Small intestine (tissue), 7 donors: ENCODE measurements around the gene ADAMTSL1. TPM values are rescaled to one million over a fixed set of nuclear protein-coding genes. Genes with fewer than 3 reads are reported as not detected.

Experiments used
- DNase-seq, 2 donors: peaks; one replicate each; pipeline versions ENCODE4 v3.0.0 to v3.0.0-alpha.2; 2013
- FAIRE-seq: peaks from 2 replicates; lab custom pipeline; 2012; peaks lifted over from hg19 to GRCh38; lab: Jason Lieb, UNC
- H3K27ac ChIP-seq, 3 donors: one replicate each; pipeline ENCODE4 v1.5.1; 2013; ENCODE audit warnings: low read length in 2 of 3, mild to moderate bottlenecking in 2 of 3, control low read depth in 1 of 3, inconsistent platforms in 1 of 3, low read depth in 1 of 3, moderate library complexity in 1 of 3
- H3K27me3 ChIP-seq, 3 donors: one replicate each; pipeline ENCODE4 v1.6.1; 2013; ENCODE audit warnings: low read length in 3 of 3, inconsistent platforms in 1 of 3; ENCODE audit not compliant: control insufficient read depth in 3 of 3, insufficient read depth in 3 of 3
- H3K36me3 ChIP-seq, 3 donors: one replicate each; pipeline ENCODE4 v1.6.1; 2013; ENCODE audit warnings: low read length in 3 of 3, inconsistent platforms in 1 of 3, low read depth in 1 of 3, mild to moderate bottlenecking in 1 of 3, moderate library complexity in 1 of 3; ENCODE audit not compliant: control insufficient read depth in 3 of 3, insufficient read depth in 2 of 3
- H3K4me1 ChIP-seq, 3 donors: one replicate each; pipeline ENCODE4 v1.6.1; 2013; ENCODE audit warnings: low read length in 2 of 3, inconsistent platforms in 1 of 3, low read depth in 1 of 3, mild to moderate bottlenecking in 1 of 3, moderate library complexity in 1 of 3; ENCODE audit not compliant: control insufficient read depth in 3 of 3, insufficient read depth in 2 of 3
- H3K4me3 ChIP-seq, 3 donors: one replicate each; pipeline ENCODE4 v1.5.1; 2013; ENCODE audit warnings: low read length in 3 of 3, control low read depth in 1 of 3, inconsistent platforms in 1 of 3, low read depth in 1 of 3, mild to moderate bottlenecking in 1 of 3, moderate library complexity in 1 of 3
- H3K9me3 ChIP-seq, 2 donors: one replicate each; pipeline ENCODE4 v1.6.1; 2013; ENCODE audit warnings: low read depth in 1 of 2, low read length in 1 of 2; ENCODE audit not compliant: control insufficient read depth in 2 of 2, insufficient read depth in 1 of 2
- WGBS, 3 donors: extraction: QIAGEN DNeasy Blood & Tissue Kit; methylation state at CpG; one replicate each; pipeline ENCODE4 v1.1.7; 2013; 5-methylcytosine and 5-hydroxymethylcytosine counted together
- polyA plus RNA-seq, 4 donors: library from polyadenylated mRNA; stranded (reverse) in 3 of 4; unstranded in 1 of 4; fragments of 200-250 nt in 3 of 4; fragments of 120-200 nt in 1 of 4; gene quantifications; one replicate each; pipeline versions ENCODE4 v1.2.1 to v1.2.3, GENCODE V29; 2013
- donor health status: healthy with polysubstance abuse.
- donor health status: control.
- donor health status: control.
- donor health status: Bipolar disorder and iron deficiency.
- donor health status: healthy.

Gene ADAMTSL1
- polyA plus RNA-seq, 4 donors, result 0.97 to 1.6 TPM; not detected in 2

DNA sequence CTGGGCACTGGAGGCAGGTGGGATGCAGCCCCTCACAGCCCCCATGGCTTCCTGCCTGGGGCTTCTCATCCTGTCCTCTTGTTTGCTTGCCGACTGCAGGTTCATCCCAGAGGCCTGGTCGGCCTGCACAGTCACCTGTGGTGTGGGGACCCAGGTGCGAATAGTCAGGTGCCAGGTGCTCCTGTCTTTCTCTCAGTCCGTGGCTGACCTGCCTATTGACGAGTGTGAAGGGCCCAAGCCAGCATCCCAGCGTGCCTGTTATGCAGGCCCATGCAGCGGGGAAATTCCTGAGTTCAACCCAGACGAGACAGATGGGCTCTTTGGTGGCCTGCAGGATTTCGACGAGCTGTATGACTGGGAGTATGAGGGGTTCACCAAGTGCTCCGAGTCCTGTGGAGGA is 232.7 kb downstream of the ADAMTSL1 start:
- Histone ChIP-seq H3K4me1 (no peaks in the 10 kb centered on the region), H3K9me3 (no peaks in the 10 kb centered on the region), H3K4me3 (no peak overlapping the region), H3K27ac (no peak overlapping the region), H3K36me3 (no peaks in the 10 kb centered on the region), H3K27me3 (peaks cover 0 to 2% (median 0%) of the 10 kb centered on the region in 3 donors)
- DNase-seq, result no peak
- no peak for FAIRE-seq
- WGBS, 3 donors, result 80 to 91% (median 88%) methylated on average over 11 of the region's 11 CpGs

DNA sequence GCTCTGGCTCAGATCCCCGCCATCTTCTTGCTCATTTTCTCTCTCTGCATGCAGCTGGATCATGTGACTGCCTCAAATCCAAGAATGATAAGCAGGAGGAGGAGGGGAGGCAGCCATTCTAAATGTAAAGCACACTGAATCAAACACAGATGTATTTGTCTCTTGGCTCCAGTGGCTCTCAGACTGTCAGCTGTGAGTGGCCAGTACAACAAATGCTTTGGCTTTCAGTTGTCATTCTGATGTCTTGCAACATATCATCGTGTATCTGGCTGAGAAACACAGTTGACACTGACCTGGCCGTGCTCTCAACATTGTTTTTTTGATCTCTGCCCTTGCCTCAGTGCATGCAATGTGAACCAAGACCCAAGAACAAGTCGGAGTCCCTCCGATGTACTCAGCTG is 233.1 kb downstream of the ADAMTSL1 start:
- Histone ChIP-seq H3K27me3 (peaks cover 0 to 2% (median 0%) of the 10 kb centered on the region in 3 donors), H3K9me3 (no peaks in the 10 kb centered on the region), H3K36me3 (no peaks in the 10 kb centered on the region), H3K4me1 (no peaks in the 10 kb centered on the region), H3K4me3 (no peak overlapping the region), H3K27ac (no peak overlapping the region)
- WGBS, 3 donors, result 39 to 58% (median 42%) methylated on average over 5 of the region's 5 CpGs
- peak in 1 of 2 donors; percentile 5 for DNase-seq
- FAIRE-seq, result no peak

- DNase-seq, result no peak
- no peak overlapping the region for H3K27ac ChIP-seq
- 66 to 67% (median 66%) methylated on average over 8 of the region's 8 CpGs for WGBS, 3 donors
- H3K27me3 ChIP-seq, result peaks cover 0 to 2% (median 0%) of the 10 kb centered on the region in 3 donors
- H3K36me3 ChIP-seq, result no peaks in the 10 kb centered on the region
- no peaks in the 10 kb centered on the region for H3K9me3 ChIP-seq
- H3K4me1 ChIP-seq, result no peaks in the 10 kb centered on the region
- H3K4me3 ChIP-seq, result no peak overlapping the region
- FAIRE-seq, result no peak
Observed at GRCh38 chr9:18707489-18708205, 233.7 kb downstream of the ADAMTSL1 start.

DNA sequence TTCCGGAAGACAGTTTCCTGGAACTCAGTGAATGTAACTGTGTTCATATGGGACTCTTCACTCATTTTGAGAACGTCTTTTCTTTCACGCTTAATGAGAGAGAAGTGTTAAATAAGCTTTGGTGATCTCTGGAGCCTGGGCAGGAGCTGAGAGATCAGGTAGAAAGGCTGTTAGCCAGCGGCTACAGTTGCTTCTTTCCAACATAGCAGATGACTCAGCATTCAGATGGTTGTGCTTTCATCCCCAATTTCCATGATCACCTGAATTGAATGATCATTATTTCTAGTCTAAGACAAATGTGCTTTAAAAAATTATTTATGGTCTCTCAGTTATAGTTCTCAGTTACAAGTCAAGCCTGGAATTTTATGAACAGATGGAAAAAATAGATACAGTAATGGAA is 234.5 kb downstream of the ADAMTSL1 start:
- Histone ChIP-seq H3K4me3 (no peak overlapping the region), H3K36me3 (no peaks in the 10 kb centered on the region), H3K27me3 (peaks cover 0 to 2% (median 0%) of the 10 kb centered on the region in 3 donors), H3K27ac (no peak overlapping the region), H3K9me3 (no peaks in the 10 kb centered on the region), H3K4me1 (no peaks in the 10 kb centered on the region)
- FAIRE-seq, result no peak
- DNase-seq, result no peak
- WGBS, 3 donors, result 73 to 89% (median 84%) methylated on average over 4 of the region's 4 CpGs

GRCh38 chr9:18710065-18710464 is 236.1 kb downstream of the ADAMTSL1 start:
- H3K4me3 ChIP-seq, result no peak overlapping the region
- H3K9me3 ChIP-seq, result no peaks in the 10 kb centered on the region
- H3K4me1 ChIP-seq, result no peaks in the 10 kb centered on the region
- no peaks in the 10 kb centered on the region for H3K36me3 ChIP-seq
- no peak overlapping the region for H3K27ac ChIP-seq
- WGBS, 3 donors, result 95 to 100% (median 98%) methylated on average over 1 of the region's 1 CpG
- DNase-seq (no peak), FAIRE-seq (no peak)
- H3K27me3 ChIP-seq, result no peaks in the 10 kb centered on the region

- no peaks in the 10 kb centered on the region for H3K9me3 ChIP-seq
- H3K4me3 ChIP-seq, result no peak overlapping the region
- H3K4me1 ChIP-seq, result no peaks in the 10 kb centered on the region
- 89 to 97% (median 93%) methylated on average over 2 of the region's 2 CpGs for WGBS, 3 donors
- DNase-seq (no peak), FAIRE-seq (no peak)
- H3K27ac ChIP-seq, result no peak overlapping the region
- H3K36me3 ChIP-seq, result no peaks in the 10 kb centered on the region
- H3K27me3 ChIP-seq, result no peaks in the 10 kb centered on the region
Observed at GRCh38 chr9:18717759-18718158, 243.8 kb downstream of the ADAMTSL1 start.

- no peak overlapping the region for H3K27ac ChIP-seq
- no peaks in the 10 kb centered on the region for H3K9me3 ChIP-seq
- FAIRE-seq (no peak), DNase-seq (no peak)
- H3K27me3 ChIP-seq, result no peaks in the 10 kb centered on the region
- 77 to 89% (median 82%) methylated on average over 12 of the region's 12 CpGs for WGBS, 3 donors
- H3K4me1 ChIP-seq, result no peaks in the 10 kb centered on the region
- H3K36me3 ChIP-seq, result no peaks in the 10 kb centered on the region
- no peak overlapping the region for H3K4me3 ChIP-seq
Observed at GRCh38 chr9:18718393-18718792, 244.4 kb downstream of the ADAMTSL1 start.

GRCh38 chr9:18718932-18719331 is 245.0 kb downstream of the ADAMTSL1 start:
- Histone ChIP-seq H3K9me3 (no peaks in the 10 kb centered on the region), H3K36me3 (no peaks in the 10 kb centered on the region), H3K4me3 (no peak overlapping the region), H3K4me1 (no peaks in the 10 kb centered on the region), H3K27me3 (no peaks in the 10 kb centered on the region), H3K27ac (no peak overlapping the region)
- DNase-seq (no peak), FAIRE-seq (no peak)
- 76 to 89% (median 86%) methylated on average over 1 of the region's 1 CpG for WGBS, 3 donors

DNA sequence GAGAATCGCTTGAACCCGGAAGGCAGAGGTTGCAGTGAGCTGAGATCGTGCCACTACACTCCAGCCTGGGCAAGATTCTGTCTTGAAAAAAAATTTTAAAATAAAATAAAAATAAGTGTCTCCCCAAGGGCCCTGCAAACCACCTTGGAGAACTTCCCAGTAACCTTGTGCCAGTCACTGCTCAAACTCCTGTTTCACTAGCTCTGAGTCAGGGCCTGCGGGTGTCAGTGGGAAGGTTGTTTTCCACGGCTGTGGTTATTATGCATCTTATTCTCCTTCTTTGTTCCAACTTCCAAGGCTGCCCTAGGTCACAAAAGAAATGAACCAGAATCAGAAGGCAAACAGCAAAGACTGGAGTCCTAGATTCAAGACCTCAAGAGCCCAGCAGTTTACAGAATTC is 246.7 kb downstream of the ADAMTSL1 start:
- Histone ChIP-seq H3K9me3 (no peaks in the 10 kb centered on the region), H3K4me3 (no peak overlapping the region), H3K36me3 (no peaks in the 10 kb centered on the region), H3K4me1 (no peaks in the 10 kb centered on the region), H3K27me3 (no peaks in the 10 kb centered on the region), H3K27ac (no peak overlapping the region)
- WGBS, 3 donors, result 91 to 93% (median 93%) methylated on average over 5 of the region's 5 CpGs
- FAIRE-seq (no peak), DNase-seq (no peak)
